ENCODE measurements around the gene ABCC10.

GRCh38 chr6:43493230-43493629 lies 65.9 kb downstream of the ABCC10 start:
- TF ChIP-seq CTCF (IDR thresholded peaks at IDR 0.05): no peak
- TF ChIP-seq POLR2A (IDR thresholded peaks at IDR 0.05): no peak
